Endothelial cell of umbilical vein (primary cell): ENCODE measurements around the gene TSPAN4.

Source experiments
- CTCF ChIP-seq, 2 donors: IDR thresholded peaks; 1 replicate in 1 of 2; 2 replicates in 1 of 2; pipeline ENCODE4 v1.5.1; 2011; ENCODE audit warnings: low read length in 2 of 2, mild to moderate bottlenecking in 2 of 2, moderate library complexity in 2 of 2, control low read depth in 1 of 2, inconsistent platforms in 1 of 2, low read depth in 1 of 2; ENCODE audit not compliant: insufficient read depth in 1 of 2; ENCODE audit errors: extremely low read depth in 1 of 2
- EZH2 ChIP-seq: IDR thresholded peaks from 2 replicates; pipeline ENCODE4 v1.6.1; 2012; ENCODE audit warnings: borderline replicate concordance, low read depth, mild to moderate bottlenecking, moderate library complexity, low read length, inconsistent platforms; ENCODE audit not compliant: severe bottlenecking
- FOS ChIP-seq: IDR thresholded peaks from 2 replicates; pipeline ENCODE4 v1.6.1; 2011; ENCODE audit warnings: mild to moderate bottlenecking, low read length, moderate library complexity, borderline replicate concordance; ENCODE audit not compliant: insufficient read depth
- JUN ChIP-seq: IDR thresholded peaks from 2 replicates; pipeline ENCODE4 v1.6.1; 2011; ENCODE audit warnings: borderline replicate concordance, low read depth; ENCODE audit not compliant: insufficient read length, insufficient read depth
- MAX ChIP-seq: IDR thresholded peaks from 2 replicates; pipeline ENCODE4 v1.6.1; 2011; ENCODE audit not compliant: insufficient read depth, insufficient read length
- MYC ChIP-seq: IDR thresholded peaks from one replicate; pipeline ENCODE4 v1.6.1; 2011; ENCODE audit warnings: mild to moderate bottlenecking, low read depth, low read length
- POLR2A ChIP-seq: IDR thresholded peaks from 2 replicates; pipeline ENCODE4 v1.6.1; 2012; ENCODE audit warnings: low read depth, mild to moderate bottlenecking, control low read depth, low read length
- POLR2AphosphoS5 ChIP-seq: IDR thresholded peaks from 2 replicates; pipeline ENCODE4 v1.6.1; 2012; ENCODE audit warnings: low read depth, mild to moderate bottlenecking, control low read depth, low read length, moderate library complexity; ENCODE audit not compliant: insufficient read depth

GRCh38 chr11:836700-837099 lies 6.0 kb upstream of the TSPAN4 start:
- TF ChIP-seq CTCF (IDR thresholded peaks at IDR 0.05; ENCODE audit: extremely low read depth in 1 of 2, insufficient read depth in 1 of 2, low read depth in 1 of 2, low read length in 2 of 2) (no peak), POLR2AphosphoS5 (no peak), MAX (no peak), POLR2A (peak; percentile 17), EZH2 (no peak), MYC (no peak), JUN (no peak), FOS (no peak)
